ENCODE measurements around the gene SYNE1. TPM values are rescaled to one million over a fixed set of nuclear protein-coding genes. Genes with fewer than 3 reads are reported as not detected.

Gene SYNE1
- total and polyA plus RNA-seq, 11 donors: 25.0 to 178 (median 112) TPM

DNA sequence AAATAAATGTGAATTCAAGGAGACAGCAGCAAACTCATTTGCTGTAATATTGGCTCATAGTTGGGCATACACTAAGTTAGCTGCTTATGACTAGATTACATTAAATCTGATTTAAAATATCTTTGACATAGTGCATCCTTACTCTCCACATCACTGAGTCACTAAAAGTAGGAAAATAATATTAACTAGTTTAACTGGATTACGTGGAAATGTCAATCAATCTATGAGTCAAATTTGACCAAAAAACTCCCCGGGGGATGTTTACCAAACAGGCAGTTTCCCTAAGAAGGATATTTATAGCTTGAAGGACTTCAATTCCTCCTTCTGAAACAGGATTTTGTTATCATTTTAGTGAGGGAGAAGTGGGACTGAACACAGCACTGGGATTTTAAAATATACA, 463.2 kb downstream of the SYNE1 start:
- intact Hi-C loops (cut with DNase I): loop anchor here in 1 of 10 donors (10.0 kb wide), 1 partner anchor 71 kb away; no protein-coding TSS in a partner anchor
- Histone ChIP-seq H3K27ac (peak overlapping the region in 2 of 12 donors; percentile 2), H3K9me3 (no peaks in the 10 kb centered on the region), H3K36me3 (peaks cover 0 to 87% (median 71%) of the 10 kb centered on the region in 9 donors), H3K4me3 (no peak overlapping the region), H3K4me1 (peaks cover 0 to 27% (median 8%) of the 10 kb centered on the region in 12 donors), H3K27me3 (no peaks in the 10 kb centered on the region)
- TF ChIP-seq POLR2A (IDR thresholded peaks at IDR 0.05): no peak
- TF ChIP-seq, protein P1, sequence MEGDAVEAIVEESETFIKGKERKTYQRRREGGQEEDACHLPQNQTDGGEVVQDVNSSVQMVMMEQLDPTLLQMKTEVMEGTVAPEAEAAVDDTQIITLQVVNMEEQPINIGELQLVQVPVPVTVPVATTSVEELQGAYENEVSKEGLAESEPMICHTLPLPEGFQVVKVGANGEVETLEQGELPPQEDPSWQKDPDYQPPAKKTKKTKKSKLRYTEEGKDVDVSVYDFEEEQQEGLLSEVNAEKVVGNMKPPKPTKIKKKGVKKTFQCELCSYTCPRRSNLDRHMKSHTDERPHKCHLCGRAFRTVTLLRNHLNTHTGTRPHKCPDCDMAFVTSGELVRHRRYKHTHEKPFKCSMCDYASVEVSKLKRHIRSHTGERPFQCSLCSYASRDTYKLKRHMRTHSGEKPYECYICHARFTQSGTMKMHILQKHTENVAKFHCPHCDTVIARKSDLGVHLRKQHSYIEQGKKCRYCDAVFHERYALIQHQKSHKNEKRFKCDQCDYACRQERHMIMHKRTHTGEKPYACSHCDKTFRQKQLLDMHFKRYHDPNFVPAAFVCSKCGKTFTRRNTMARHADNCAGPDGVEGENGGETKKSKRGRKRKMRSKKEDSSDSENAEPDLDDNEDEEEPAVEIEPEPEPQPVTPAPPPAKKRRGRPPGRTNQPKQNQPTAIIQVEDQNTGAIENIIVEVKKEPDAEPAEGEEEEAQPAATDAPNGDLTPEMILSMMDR (IDR thresholded peaks at IDR 0.05): no peak
- no peak for ATAC-seq
- 72 to 87% (median 81%) methylated on average over 2 of the region's 2 CpGs for WGBS, 4 donors
- DNase-seq: no peak

DNA sequence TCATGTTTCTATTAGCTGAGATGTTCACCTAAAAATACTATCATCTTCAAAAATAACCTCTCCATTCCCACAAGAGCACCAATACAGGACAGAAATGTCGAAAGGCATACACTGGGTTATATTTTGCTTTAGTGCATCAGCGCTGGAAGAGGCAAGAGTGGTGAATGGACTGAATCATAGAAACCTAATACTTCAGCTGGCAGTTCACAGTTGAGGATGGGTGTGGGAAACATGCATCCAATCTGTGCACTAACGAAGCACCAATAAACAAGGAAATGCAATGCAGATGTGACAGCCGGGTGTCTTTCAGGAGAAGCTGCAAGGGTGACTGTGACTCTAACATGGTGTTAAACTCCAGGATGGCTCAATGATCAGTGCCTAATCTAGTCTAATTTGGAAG, 463.8 kb downstream of the SYNE1 start:
- Histone ChIP-seq H3K36me3 (peaks cover 0 to 83% (median 67%) of the 10 kb centered on the region in 9 donors), H3K27ac (peak overlapping the region in 1 of 12 donors; percentile 8), H3K27me3 (no peaks in the 10 kb centered on the region), H3K4me1 (peaks cover 0 to 30% (median 10%) of the 10 kb centered on the region in 12 donors), H3K9me3 (no peaks in the 10 kb centered on the region), H3K4me3 (no peak overlapping the region)
- 69 to 82% (median 79%) methylated on average over 4 of the region's 4 CpGs for WGBS, 4 donors
- ATAC-seq: no peak
- TF ChIP-seq, protein P1 (IDR thresholded peaks at IDR 0.05): no peak
- TF ChIP-seq POLR2A (IDR thresholded peaks at IDR 0.05): no peak
- no peak for DNase-seq
- intact Hi-C loops (cut with DNase I): loop anchor here in 1 of 10 donors (10.0 kb wide), 1 partner anchor 71 kb away; no protein-coding TSS in a partner anchor

DNA sequence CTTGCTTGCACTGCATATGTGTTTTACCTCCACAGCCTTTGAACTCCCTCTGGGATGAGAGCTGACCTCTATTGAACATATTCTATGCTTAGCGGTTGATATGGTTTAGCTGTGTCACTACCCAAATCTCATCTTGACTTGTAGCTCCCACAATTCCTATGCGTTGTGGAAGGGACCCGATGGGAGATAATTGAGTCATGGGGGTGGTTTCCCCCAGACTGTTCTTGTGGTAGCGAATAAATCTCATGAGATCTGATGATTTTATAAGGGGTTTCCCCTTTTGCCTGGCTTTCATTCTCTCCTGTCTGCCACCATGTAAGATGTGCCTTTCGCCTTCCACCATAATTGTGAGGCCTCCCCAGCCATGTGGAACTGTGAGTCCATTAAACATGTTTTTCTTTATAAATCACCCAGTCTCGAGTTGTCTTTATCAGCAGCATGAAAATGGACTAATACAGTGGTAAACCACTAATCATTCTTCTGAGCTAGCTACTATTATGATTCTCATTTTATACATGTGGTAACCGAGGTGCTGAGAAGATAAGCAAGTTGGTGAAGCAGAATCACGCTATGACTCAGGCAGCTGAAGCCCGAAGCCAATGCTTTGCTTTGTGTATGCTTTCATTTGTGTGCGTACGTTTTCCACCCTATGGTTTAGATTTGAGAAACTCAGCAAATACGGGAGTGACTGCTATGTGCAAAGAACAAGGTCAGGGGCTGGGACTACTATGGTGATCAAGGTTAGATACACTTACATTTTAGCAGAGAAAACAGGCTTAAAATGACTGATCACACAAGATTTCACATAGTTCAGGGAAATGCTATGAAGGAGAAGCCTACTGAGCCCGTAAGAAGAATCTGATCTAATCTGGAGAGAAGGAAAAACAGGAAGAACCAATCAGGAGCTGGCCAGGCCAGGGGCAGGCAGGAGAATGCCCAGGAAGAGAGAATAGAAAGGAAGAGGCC, 466.2 kb downstream of the SYNE1 start:
- H3K9me3 ChIP-seq: no peaks in the 10 kb centered on the region
- intact Hi-C loops (cut with DNase I): loop anchor here in 1 of 10 donors (10.0 kb wide), 1 partner anchor 74 kb away; no protein-coding TSS in a partner anchor
- H3K36me3 ChIP-seq: peaks cover 0 to 83% (median 57%) of the 10 kb centered on the region in 9 donors
- peak overlapping the region in 11 of 12 donors; percentile 7 to 72 (median 52) for H3K27ac ChIP-seq
- ATAC-seq (peak in 2 of 4 donors; percentile 7 to 8), DNase-seq (no peak)
- no peaks in the 10 kb centered on the region for H3K27me3 ChIP-seq
- WGBS, 4 donors: 73 to 84% (median 79%) methylated on average over 13 of the region's 13 CpGs
- peaks cover 0 to 32% (median 11%) of the 10 kb centered on the region in 12 donors for H3K4me1 ChIP-seq
- no peak overlapping the region for H3K4me3 ChIP-seq
- TF ChIP-seq, protein P1 (IDR thresholded peaks at IDR 0.05): no peak
- TF ChIP-seq POLR2A (IDR thresholded peaks at IDR 0.05): no peak

DNA sequence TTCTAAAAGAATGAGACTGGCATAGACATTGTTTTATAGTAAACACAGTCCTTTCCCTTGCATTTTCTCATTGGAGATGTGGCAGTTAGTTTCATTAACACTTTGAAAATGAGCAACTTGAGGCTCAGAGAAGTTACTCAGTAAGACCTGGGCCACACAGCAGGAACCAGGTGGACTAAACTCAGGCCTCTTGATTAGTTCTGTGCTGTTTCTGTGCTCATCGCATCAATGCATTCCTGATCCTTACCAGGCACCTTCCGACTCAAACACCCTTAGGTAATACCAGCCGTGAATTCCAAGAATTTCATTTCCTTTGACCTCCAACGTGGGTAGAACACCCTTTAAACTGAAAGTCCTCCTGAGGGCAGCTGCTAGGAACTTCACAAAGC, 466.9 kb downstream of the SYNE1 start:
- Histone ChIP-seq H3K4me1 (peaks cover 0 to 32% (median 11%) of the 10 kb centered on the region in 12 donors), H3K27ac (peak overlapping the region in 8 of 12 donors; percentile 7 to 72 (median 54)), H3K4me3 (no peak overlapping the region), H3K27me3 (no peaks in the 10 kb centered on the region), H3K9me3 (no peaks in the 10 kb centered on the region), H3K36me3 (peaks cover 0 to 81% (median 57%) of the 10 kb centered on the region in 9 donors)
- DNase-seq (no peak), ATAC-seq (no peak)
- TF ChIP-seq, protein P1 (IDR thresholded peaks at IDR 0.05): no peak
- no peak for TF ChIP-seq POLR2A (IDR thresholded peaks at IDR 0.05)
- intact Hi-C loops (cut with DNase I): loop anchor here in 1 of 10 donors (10.0 kb wide), 1 partner anchor 74 kb away; no protein-coding TSS in a partner anchor
- WGBS, 4 donors: 84 to 91% (median 86%) methylated on average over 4 of the region's 4 CpGs

Measured in heart left ventricle (tissue), 16 donors.